HG03442 (cell line): ENCODE measurements around the gene SFXN2.

Experiments
- ATAC-seq: cut with Tn5 transposase; IDR thresholded peaks from one replicate; pipeline ENCODE4 v1.9.1; 2021; ENCODE audit warnings: mild to moderate bottlenecking, moderate library complexity; ENCODE audit not compliant: unreplicated experiment

The SFXN2 gene

GRCh38 chr10:102775201-102775934 lies 60.9 kb downstream of the SFXN2 start:
- ATAC-seq = no peak

- no peak for ATAC-seq
Observed at GRCh38 chr10:102775935-102776669, 61.7 kb downstream of the SFXN2 start.

GRCh38 chr10:102776779-102777456 lies 62.5 kb downstream of the SFXN2 start:
- no peak for ATAC-seq

GRCh38 chr10:102777711-102778453 lies 63.4 kb downstream of the SFXN2 start:
- ATAC-seq = no peak

- ATAC-seq = no peak
Observed at GRCh38 chr10:102778781-102779180, 64.3 kb downstream of the SFXN2 start.

GRCh38 chr10:102779680-102780526 lies 65.5 kb downstream of the SFXN2 start:
- ATAC-seq = no peak

GRCh38 chr10:102780527-102780808 lies 66.0 kb downstream of the SFXN2 start:
- no peak for ATAC-seq

- no peak for ATAC-seq
Observed at GRCh38 chr10:102781090-102781920, 66.9 kb downstream of the SFXN2 start.

GRCh38 chr10:102781921-102782557 lies 67.6 kb downstream of the SFXN2 start:
- ATAC-seq = no peak

GRCh38 chr10:102782673-102783551 lies 68.5 kb downstream of the SFXN2 start:
- no peak for ATAC-seq

GRCh38 chr10:102783568-102783967 lies 69.1 kb downstream of the SFXN2 start:
- no peak for ATAC-seq

- ATAC-seq = no peak
Observed at GRCh38 chr10:102785818-102786217, 71.4 kb downstream of the SFXN2 start.

- no peak for ATAC-seq
Observed at GRCh38 chr10:102791754-102792395, 77.4 kb downstream of the SFXN2 start.
